ENCODE results near the gene TBCK. TPM values are rescaled to one million over a fixed set of nuclear protein-coding genes. Genes with fewer than 3 reads are reported as not detected.

TBCK gene
- polyA plus RNA-seq, 1 donor (not counting 4 experiments of a cell fraction or from before 2014, with no cell fraction given), result 19.3 TPM

DNA sequence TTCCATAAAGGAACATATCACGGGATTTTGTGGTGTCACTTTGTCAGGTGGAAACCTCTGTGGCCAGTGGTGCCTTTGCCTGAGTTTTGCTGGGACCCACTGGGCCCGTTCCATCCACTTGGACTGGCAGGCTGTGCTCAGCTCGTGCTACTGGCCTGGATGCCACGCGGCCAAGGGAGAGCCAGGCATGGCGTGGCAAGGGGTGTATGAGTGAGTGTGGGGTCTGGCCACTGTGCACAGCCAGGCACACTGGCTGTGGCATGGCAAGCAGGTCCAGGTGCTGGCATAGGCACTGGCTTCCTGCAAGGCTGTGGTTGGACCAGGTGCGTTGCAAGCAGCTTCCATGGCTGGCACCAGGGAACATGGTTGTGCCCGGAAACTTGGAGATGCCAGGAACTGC lies 60.8 kb downstream of the TBCK start:
- DNase-seq (ENCODE audit: low read depth, low spot score) (no peak), FAIRE-seq (no peak)
- H3K36me3 ChIP-seq (ENCODE audit: control insufficient read depth in 2 of 2, extremely low read depth in 1 of 2, insufficient read depth in 2 of 2, low read length in 2 of 2), result peaks cover 0 to 3% of the 10 kb centered on the region in 2 experiments
- TF ChIP-seq, protein P1, sequence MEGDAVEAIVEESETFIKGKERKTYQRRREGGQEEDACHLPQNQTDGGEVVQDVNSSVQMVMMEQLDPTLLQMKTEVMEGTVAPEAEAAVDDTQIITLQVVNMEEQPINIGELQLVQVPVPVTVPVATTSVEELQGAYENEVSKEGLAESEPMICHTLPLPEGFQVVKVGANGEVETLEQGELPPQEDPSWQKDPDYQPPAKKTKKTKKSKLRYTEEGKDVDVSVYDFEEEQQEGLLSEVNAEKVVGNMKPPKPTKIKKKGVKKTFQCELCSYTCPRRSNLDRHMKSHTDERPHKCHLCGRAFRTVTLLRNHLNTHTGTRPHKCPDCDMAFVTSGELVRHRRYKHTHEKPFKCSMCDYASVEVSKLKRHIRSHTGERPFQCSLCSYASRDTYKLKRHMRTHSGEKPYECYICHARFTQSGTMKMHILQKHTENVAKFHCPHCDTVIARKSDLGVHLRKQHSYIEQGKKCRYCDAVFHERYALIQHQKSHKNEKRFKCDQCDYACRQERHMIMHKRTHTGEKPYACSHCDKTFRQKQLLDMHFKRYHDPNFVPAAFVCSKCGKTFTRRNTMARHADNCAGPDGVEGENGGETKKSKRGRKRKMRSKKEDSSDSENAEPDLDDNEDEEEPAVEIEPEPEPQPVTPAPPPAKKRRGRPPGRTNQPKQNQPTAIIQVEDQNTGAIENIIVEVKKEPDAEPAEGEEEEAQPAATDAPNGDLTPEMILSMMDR (optimal IDR thresholded peaks at IDR 0.05 in 1 of 3, IDR thresholded peaks at IDR 0.05 in 1 of 3, conservative IDR thresholded peaks at IDR 0.05 in 1 of 3; ENCODE audit: extremely low read depth in 1 of 3, insufficient read depth in 2 of 3, low read length in 3 of 3), result no peak
- TF ChIP-seq EZH2 (IDR thresholded peaks at IDR 0.05; ENCODE audit: low read length), result no peak
- no peak overlapping the region for H3K9ac ChIP-seq (ENCODE audit: control insufficient read depth, extremely low read depth, insufficient read depth, low read length)
- H3K9me3 ChIP-seq (ENCODE audit: control insufficient read depth, low read depth, low read length), result no peaks in the 10 kb centered on the region
- no peak overlapping the region for H3K4me3 ChIP-seq (ENCODE audit: control insufficient read depth in 2 of 3, extremely low read depth in 1 of 3, insufficient read depth in 2 of 3, low read depth in 1 of 3, low read length in 3 of 3)
- H3K27me3 ChIP-seq (ENCODE audit: control insufficient read depth, extremely low read depth, insufficient read depth, low read length), result no peaks in the 10 kb centered on the region
- H3K4me2 ChIP-seq (ENCODE audit: control insufficient read depth, extremely low read depth, insufficient read depth, low read depth, low read length), result no peak overlapping the region
- H3K9me1 ChIP-seq (ENCODE audit: control insufficient read depth, extremely low read depth, insufficient read depth, low read length), result no peaks in the 10 kb centered on the region
- H4K20me1 ChIP-seq (ENCODE audit: control insufficient read depth, extremely low read depth, insufficient read depth, low read length), result no peaks in the 10 kb centered on the region
- no peaks in the 10 kb centered on the region for H3K4me1 ChIP-seq (ENCODE audit: control insufficient read depth, extremely low read depth, insufficient read depth, low read length)
- dilution Hi-C loops (cut with MboI; ENCODE audit: extremely low pct_ligation_motif_present, low sequenced_read_pairs), result no loop called here
- no peak overlapping the region for H2AFZ ChIP-seq (ENCODE audit: control insufficient read depth, low read length)
- H3K27ac ChIP-seq (ENCODE audit: control insufficient read depth, insufficient read depth, low read length), result no peak overlapping the region
- no peaks in the 10 kb centered on the region for H3K79me2 ChIP-seq (ENCODE audit: control insufficient read depth, insufficient read depth, low read length)

DNA sequence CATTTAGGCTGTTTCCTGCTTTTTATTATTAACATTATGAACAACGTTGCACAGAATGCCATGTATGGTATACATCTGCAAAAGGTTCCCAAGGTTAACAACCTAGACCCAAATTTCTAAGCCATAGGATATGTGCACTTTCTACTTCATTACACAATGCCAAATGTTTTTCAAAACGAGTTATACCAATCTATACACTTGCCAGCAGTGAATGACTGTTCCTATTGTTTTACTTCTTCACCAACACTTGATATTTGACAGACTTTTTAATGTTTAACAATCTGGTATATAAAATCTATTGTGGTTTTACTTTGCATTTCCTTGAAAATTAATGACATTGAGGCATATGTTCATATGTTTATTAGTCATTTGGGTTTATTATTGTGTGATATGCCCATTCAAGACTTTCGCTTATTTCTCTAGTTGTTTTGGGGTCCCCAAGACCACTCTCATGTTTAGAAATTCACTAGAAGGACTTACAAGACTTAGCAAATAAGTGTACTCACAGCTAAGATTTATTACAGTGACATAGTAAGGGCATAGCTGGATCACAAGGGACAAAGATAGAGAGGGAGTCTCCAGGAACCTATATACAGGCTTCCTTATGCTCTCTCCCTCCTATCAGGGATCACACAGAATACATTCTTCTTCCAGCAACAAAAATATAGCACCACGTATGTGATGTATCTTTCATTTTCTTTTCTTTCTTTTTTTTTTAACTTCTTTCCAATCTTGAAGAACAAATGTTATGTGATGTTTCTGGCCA lies 62.5 kb downstream of the TBCK start:
- FAIRE-seq (no peak), DNase-seq (ENCODE audit: low read depth, low spot score) (no peak)
- no peak overlapping the region for H3K27ac ChIP-seq (ENCODE audit: control insufficient read depth, insufficient read depth, low read length)
- no peak overlapping the region for H3K4me3 ChIP-seq (ENCODE audit: control insufficient read depth in 2 of 3, extremely low read depth in 1 of 3, insufficient read depth in 2 of 3, low read depth in 1 of 3, low read length in 3 of 3)
- H2AFZ ChIP-seq (ENCODE audit: control insufficient read depth, low read length), result no peak overlapping the region
- TF ChIP-seq EZH2 (IDR thresholded peaks at IDR 0.05; ENCODE audit: low read length), result no peak
- TF ChIP-seq, protein P1 (optimal IDR thresholded peaks at IDR 0.05 in 1 of 3, IDR thresholded peaks at IDR 0.05 in 1 of 3, conservative IDR thresholded peaks at IDR 0.05 in 1 of 3; ENCODE audit: extremely low read depth in 1 of 3, insufficient read depth in 2 of 3, low read length in 3 of 3), result no peak
- no peaks in the 10 kb centered on the region for H3K79me2 ChIP-seq (ENCODE audit: control insufficient read depth, insufficient read depth, low read length)
- peaks cover 0 to 4% of the 10 kb centered on the region in 2 experiments for H3K36me3 ChIP-seq (ENCODE audit: control insufficient read depth in 2 of 2, extremely low read depth in 1 of 2, insufficient read depth in 2 of 2, low read length in 2 of 2)
- no peak overlapping the region for H3K9ac ChIP-seq (ENCODE audit: control insufficient read depth, extremely low read depth, insufficient read depth, low read length)
- no peaks in the 10 kb centered on the region for H3K4me1 ChIP-seq (ENCODE audit: control insufficient read depth, extremely low read depth, insufficient read depth, low read length)
- H3K9me3 ChIP-seq (ENCODE audit: control insufficient read depth, low read depth, low read length), result no peaks in the 10 kb centered on the region
- H3K9me1 ChIP-seq (ENCODE audit: control insufficient read depth, extremely low read depth, insufficient read depth, low read length), result no peaks in the 10 kb centered on the region
- no peak overlapping the region for H3K4me2 ChIP-seq (ENCODE audit: control insufficient read depth, extremely low read depth, insufficient read depth, low read depth, low read length)
- H4K20me1 ChIP-seq (ENCODE audit: control insufficient read depth, extremely low read depth, insufficient read depth, low read length), result no peaks in the 10 kb centered on the region
- no peaks in the 10 kb centered on the region for H3K27me3 ChIP-seq (ENCODE audit: control insufficient read depth, extremely low read depth, insufficient read depth, low read length)
- dilution Hi-C loops (cut with MboI; ENCODE audit: extremely low pct_ligation_motif_present, low sequenced_read_pairs), result no loop called here
